GM12874 (cell line): ENCODE results near the gene FIG4.

Experiments used
- TF ChIP-seq, protein P1 (sequence below): IDR thresholded peaks from 2 replicates; pipeline ENCODE4 v1.5.1; 2011; ENCODE audit warnings: low read depth, mild to moderate bottlenecking, control low read depth, low read length, moderate library complexity; ENCODE audit not compliant: insufficient read depth

FIG4 gene

DNA sequence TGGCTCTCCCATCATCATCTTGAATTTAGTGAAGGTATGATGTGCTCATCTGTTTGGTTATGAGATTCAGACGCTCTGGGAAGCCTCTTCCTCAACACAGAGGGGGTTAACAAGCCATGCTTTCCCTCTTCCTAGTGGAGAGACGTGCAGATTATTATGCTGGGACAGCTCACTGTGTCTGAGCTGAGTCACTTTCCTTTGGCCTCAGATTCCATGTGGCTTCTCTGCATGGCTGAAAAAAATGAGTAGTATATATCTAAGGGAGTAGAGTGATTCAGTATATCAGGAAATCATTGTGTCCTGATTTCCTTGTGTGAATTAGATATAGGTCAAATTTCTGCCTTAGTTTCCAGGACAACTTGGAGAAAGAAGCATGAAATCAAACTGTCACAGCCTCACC lies 52.6 kb downstream of the FIG4 start:
- TF ChIP-seq, protein P1, sequence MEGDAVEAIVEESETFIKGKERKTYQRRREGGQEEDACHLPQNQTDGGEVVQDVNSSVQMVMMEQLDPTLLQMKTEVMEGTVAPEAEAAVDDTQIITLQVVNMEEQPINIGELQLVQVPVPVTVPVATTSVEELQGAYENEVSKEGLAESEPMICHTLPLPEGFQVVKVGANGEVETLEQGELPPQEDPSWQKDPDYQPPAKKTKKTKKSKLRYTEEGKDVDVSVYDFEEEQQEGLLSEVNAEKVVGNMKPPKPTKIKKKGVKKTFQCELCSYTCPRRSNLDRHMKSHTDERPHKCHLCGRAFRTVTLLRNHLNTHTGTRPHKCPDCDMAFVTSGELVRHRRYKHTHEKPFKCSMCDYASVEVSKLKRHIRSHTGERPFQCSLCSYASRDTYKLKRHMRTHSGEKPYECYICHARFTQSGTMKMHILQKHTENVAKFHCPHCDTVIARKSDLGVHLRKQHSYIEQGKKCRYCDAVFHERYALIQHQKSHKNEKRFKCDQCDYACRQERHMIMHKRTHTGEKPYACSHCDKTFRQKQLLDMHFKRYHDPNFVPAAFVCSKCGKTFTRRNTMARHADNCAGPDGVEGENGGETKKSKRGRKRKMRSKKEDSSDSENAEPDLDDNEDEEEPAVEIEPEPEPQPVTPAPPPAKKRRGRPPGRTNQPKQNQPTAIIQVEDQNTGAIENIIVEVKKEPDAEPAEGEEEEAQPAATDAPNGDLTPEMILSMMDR, result no peak

DNA sequence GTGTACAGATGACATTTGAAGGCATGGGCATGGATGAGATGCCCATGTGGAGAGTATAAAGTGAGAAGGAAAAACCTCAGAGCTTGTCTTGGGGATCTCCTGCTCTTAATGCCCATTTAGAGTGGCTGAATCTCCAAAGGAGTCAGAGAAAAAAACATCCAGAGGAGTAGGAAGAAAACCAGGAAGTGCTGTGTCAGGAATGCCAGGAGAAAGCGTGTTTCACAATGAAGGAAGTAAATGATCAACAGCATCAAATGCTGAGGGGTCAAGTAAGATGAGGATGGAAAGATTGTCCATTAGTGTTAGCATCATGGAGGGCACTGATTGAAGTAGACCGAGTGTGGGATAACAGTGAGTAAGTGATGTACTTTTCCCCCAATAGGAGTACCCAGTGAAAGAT lies 56.1 kb downstream of the FIG4 start:
- TF ChIP-seq, protein P1, result no peak

DNA sequence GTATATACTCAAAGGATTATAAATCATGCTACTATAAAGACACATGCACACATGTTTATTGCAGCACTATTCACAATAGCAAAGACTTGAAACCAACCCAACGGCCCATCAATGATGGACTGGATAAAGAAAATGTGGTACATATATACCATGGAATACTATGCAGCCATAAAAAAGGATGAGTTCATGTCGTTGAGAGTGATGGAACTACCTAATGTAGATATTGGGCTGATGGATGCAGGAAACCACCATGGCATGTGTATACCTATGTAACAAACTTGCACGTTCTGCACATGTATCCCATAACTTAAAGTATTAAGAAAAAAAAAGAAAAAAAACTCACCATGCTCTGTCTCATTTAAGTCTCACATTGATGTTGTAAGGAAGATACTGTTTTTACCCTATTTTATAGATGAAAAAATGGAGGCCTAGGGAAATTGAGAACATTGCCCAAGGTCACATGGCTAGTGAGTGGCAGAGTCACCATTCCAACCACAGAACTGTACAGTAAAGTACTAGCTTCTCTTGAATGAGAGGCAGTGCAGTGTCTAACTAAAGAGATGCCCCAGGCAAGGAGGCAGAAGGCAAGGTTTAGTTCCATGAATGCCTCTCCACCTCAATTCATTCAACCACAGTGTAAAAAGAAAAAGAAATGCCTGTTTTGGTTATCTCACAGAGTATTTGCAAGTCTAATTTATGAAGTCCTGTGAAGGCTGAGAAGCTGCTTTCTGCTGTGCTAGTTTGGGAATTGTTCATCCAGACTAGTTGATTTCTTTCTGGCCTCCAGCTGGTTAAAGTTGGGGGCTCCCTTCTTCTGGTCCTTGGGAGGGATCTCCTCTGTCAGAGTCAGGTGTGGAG lies 68.2 kb downstream of the FIG4 start:
- TF ChIP-seq, protein P1, result no peak

DNA sequence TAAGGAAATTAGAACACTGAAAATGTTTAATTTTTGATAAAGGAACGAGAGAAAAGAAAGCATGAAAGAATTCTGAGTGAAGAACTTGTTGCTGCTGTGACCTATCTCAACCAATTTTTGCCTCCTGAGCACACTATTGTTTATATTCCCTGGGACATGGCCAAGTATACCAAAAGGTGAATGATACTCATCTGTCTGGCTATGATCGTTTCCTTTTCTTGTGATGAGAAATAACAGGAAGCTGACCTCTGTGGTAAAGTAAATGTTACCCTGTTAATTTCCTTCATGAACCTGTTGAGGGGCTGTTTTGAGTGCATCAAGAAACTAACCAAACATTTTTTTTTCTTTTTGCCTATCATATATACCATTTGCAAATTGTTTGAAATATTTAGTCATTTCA lies 69.1 kb downstream of the FIG4 start:
- TF ChIP-seq, protein P1, result no peak

DNA sequence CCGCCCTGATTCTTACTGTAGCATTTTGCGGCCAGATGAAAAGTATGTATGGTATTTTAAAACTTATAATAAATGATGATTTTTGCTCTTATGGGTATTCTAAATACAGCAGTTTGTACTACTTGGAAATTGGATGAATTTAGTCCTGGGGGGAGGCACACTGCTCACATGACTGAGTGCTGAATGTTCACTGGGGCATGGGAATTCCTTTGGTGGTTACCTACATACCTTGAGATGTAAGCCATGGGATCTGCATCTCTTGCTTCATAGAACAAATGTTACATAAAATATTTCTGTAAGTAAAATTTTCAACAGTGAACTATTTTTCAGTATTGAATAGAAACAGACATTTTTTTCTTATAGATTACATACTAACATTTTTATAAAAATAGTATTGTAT lies 71.1 kb downstream of the FIG4 start:
- TF ChIP-seq, protein P1, result no peak

DNA sequence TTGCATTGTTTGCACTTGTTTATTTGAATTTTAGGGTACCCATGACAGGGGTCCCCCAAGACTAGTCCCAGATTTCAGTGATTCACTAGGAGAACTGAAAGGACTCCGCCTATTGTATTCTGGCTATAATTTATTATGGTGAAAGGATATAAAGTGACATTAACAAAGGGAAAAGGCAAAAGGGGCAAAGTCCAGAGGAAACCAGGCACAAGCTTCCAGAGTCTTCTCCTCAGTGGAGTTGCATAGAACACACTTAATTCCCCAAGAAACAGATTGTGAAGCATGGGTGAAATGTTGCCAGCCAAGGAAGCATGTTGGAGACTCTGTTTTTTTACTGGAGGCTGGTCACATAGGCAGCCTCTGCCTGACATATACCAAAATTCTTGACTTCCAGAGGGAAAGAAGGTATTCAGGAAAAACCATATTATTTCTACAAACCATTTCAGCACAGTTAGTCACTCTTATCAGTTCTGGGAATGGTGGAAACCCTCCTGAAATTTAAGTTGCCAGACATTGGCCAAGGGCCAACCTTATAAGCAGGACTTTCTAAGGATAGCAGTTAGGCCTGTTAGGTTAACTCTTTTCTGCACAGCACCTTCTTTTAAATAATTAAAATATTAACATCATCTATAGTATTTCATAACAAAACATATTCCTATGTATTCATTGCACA lies 71.8 kb downstream of the FIG4 start:
- TF ChIP-seq, protein P1, result no peak

DNA sequence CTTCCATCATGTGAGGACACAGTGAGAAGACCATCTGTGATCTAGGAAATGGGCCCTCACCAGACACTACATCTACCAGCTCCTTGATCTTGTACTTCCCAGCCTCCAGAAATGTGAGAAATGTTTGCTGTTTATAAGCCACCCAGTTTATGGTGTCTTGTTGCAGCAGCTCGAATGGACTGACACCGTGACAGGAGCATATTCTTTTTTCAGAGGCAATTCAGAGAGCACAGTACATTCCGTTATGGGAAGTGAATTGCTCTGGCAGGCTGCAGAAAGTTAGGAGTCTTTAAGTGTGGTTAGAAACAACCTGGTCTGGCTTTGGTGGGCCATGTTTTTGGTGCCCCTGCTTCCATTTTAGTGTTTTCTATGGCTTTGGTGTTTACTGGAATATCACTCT lies 75.1 kb downstream of the FIG4 start:
- TF ChIP-seq, protein P1, result no peak
